Ishikawa (cell line): ENCODE data around the gene ATP11A.

Experiments used
- FOXM1 ChIP-seq: IDR thresholded peaks from 2 replicates; pipeline ENCODE4 v1.6.1; 2012; ENCODE audit warnings: low read depth, borderline replicate concordance
- REST ChIP-seq: IDR thresholded peaks from 2 replicates; pipeline ENCODE4 v1.6.1; 2012; ENCODE audit warnings: low read depth, mild to moderate bottlenecking

GRCh38 chr13:112859817-112860190, 170.0 kb downstream of the ATP11A start:
- no peak for TF ChIP-seq REST
- TF ChIP-seq FOXM1 = no peak
